ENCODE results near the gene EIF4EBP2. TPM values are rescaled to one million over a fixed set of nuclear protein-coding genes. Genes with fewer than 3 reads are reported as not detected.

EIF4EBP2 gene
- total RNA-seq, 1 donor from 2014 or later = 62.5 TPM

DNA sequence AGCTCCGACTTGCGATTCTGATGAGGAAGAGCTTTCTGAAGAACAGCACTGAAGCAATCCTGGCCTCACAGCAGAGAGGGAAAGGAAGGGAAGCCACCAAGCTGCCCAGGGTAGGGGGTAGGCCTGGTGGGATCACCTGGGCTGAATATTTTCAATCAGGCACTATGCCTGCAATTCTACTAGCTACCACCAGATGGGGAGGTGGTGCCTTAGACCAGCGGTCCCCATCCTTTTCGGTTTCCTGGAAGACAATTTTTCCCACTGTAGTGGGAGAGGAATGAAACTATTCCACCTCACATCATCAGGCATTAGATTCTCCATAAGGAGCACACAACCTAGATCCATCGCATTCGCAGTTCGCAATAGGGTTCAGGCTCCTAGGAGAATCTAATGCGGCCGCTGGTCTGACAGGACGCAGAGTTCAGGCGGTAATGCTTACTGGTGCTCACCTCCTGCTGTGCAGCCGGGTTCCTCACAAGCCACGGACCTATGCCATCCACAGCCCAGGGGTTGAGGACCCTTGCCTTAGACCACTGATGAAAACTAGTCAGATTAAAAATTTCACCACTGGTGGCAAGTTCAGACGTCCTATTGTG is 24.3 kb upstream of the EIF4EBP2 start:
- no peak for DNase-seq

DNA sequence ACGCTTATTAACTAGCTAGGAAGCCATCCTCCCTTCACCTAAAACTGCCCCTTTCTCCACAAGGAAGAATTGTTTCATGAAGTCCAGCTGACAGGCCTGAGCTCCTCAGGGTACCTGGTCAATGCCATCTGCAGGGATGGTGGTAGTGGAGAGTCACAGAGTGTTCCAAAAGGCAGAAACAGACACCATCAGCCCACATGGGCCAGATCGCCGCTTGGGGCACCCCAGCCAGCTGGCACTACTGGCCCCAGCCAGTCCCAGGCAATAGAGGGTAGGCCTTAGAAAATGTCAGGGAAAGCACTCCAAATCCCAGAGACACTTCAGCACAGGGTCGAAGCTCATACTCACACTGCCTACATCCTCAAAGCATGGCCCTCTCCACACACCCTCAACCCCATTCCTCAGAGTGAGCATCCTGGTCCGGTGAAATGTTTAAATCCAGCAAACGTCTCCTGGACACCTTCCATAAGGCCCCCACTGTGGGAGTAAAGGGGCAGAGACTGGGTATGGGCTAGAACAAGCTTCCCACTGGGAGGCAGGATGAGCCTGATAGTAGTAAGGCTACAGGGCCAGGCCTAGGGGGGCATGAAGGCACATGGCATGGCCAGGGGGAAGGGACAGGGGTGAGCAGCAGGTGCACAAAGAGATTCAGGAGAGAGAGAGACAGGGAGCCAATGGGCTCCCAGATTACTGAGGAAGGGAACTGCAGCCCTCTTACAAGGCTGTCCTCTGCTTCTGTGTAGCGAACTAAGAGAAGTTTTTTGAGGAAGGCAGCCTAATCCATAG is 23.4 kb upstream of the EIF4EBP2 start:
- DNase-seq = no peak

DNA sequence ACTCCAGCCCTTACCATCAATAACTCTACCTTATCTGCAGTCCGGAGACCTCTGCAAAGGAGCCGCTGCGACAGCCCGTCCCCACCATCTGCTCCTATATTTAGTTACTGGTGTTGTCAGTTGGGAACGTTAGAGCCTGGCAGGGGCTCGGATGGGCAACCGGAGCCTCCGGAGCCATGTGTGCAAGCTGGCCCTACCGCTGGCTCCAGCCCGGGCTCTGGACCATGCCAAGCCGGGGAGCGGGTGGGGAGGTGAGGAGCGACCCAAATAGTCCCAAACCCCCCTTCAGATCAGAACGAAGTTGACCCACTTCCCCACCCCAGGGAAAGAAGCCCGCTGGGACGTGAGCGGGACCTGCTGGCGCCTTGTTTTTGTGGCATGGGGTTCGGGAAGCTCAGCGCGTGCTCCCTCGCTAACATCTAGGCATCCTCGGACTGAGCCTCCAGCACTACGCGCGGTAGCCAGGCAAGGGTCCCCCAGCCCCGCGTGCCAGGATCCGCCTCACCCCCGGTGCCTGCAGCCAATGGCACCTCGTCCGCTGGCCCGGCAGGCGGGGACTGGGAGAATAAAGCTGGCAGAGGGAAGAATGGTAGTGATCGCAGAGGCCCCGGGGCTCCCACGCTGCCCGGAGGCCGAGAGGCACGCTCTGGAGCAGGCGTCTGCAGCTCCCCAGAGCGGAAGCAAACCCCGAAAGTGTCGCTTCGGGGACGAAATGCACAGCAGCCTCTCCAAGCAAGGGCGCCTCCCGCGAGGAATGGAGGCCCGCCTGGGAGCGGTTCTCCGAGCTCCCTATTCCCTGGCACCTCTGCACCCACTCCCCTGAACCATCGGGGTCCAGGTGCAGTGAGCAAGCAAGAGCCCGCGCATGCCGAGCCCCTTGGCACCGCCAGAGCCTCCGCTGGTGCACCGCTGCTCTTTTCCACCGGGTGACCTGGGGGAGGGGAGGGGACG is 22.2 kb upstream of the EIF4EBP2 start:
- peak; percentile 60 for DNase-seq

DNA sequence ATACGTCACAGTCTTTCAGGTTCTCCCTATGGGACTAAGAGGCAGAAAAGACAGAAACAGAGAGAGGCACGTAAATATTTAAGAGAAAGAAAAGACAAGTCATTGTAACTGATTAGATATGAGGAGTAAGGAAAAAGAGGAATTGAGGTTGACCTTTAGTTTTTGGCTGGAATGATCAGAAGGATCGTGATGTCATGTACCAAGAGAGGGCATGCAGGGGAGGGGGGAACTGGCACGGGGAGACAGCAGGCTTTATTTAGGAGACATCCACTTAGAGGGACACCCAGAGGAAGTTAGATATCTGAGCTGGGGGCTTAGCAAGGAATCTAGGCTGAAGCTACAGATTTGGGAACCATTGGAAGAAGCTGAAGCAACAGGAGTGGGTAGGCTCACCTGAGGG is 12.3 kb upstream of the EIF4EBP2 start:
- DNase-seq = no peak

DNA sequence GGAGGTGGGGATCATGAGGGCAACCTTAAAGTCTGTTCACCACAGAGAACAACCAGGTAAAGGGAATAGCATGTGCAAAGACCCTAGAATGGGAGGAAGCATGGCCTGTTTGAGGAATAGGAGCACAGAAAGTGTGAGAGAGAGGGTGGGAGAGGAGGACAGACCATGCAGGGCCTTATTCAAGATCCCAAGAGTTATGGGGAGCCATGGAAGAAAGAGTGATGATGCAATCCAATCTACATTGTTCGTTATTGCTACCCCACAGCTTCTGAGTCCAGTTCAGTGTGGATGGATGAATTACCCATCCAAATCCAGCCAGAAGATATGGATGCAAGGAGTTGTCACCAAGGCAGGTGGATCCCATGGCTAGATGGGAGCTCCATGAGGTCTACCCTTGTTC is 7.8 kb upstream of the EIF4EBP2 start:
- DNase-seq = no peak

DNA sequence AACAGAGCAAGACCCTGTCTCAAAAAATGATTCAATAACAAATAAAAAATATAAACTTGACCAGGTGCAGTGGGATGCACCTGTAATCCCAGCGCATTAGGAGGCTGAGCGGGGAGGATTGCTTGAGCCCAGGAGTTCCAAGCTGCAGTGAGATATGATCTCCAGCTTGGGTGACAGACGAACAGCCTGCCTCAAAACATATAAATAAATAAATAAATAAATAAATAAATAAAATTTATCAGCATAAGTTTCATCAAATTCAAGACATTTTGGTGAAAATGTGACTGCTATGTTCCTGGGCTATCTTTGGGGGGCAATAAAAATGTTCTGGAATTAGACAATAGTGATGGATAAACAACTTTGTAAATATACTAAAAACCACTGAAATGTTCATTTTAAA is 4.8 kb upstream of the EIF4EBP2 start:
- no peak for DNase-seq

DNA sequence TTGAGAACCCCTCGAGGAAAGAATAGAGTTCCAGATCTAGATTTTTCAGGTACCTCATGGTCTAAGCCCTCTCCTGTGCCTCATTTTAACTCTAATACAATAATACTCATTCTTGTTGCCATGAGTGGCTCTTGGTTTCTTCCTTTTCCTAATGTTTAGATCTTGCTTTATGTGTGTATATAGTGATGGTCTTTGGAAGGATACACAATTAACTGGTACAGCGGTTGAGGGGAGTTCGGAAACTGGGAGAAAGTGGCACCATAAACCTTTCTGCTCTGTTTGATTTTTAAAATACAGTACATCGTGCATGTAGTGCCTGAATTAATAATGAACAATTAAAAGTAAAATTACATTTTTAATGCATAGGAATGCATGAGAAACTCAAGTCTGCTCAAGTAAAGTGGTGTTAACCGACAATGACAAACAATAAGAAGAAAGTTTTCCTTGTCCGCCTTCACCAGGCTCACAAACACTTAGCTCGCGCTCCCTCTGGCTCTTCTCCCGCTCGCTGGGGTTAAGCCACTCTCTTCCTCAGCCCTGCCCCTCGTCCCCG is 386 bp upstream of the EIF4EBP2 start:
- no peak for DNase-seq

DNA sequence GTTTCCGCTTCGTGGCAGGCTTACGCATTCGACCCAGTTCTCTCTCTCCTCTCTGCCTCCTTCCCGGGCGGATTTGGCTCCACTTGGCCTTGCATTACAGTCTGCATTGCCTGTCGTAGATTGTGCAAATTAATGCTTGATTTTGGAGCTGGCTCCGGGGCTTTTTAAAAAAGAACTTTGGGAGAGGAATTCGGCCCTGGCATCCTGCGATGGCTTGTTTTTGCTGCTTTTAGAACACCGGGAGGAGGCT is 767 bp downstream of the EIF4EBP2 start:
- no peak for DNase-seq

DNA sequence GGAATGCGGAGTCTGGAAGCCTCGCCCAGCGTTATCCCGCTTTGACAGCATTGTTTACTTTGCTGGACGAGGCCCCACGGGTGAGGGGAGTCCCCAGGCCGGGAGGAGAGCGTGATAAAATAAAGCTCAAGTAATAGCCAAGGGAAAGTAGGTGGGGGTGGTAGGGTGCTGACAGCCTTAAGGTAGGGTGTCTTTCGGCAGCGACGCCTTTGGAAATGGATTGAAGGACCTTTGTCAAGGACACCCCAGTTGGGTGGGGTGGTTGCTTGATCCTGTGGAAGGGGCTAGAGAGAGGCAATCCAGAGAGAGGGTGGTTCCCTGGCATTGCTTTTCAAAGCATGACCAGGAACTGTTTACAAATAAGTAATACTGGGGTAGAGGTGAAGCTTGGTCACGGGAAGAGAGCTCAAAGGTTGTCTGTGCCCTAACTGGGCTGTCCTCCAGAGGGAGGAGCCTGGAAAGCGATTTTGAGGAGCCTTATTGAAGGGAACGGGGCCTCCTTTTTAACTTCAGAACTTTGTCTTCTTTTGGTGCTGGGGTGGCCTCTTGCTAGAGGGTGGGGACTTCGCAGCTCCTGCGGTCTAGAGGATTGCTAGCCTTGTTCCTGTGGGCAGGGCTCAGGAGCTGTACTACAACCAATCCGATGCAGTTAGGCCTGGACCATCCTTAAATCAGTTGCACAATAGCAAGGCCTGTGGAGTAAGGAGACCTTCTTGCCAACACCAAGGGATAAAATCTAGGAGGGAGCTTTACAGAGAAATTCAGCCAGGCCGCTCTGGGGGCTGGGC is 1.3 kb downstream of the EIF4EBP2 start:
- DNase-seq = peak; percentile 43

DNA sequence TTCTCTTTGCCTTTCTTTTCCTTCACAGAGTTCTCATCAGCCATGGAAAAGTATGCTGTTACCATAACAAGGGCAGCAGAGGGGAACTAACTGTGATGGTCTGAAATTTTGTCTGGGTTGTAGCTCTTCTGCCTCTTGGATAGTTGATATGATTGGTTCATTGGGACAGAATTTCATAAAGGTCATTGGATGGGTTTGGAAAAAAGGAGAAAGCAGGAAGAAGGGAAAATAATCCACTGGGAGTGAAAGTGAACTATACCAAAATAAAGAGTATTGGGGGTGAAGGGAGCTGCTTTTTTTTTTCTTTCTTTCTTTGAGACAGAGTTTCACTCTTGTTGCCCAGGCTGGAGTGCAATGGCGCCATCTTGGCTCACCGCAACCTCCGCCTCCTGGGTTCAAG is 5.8 kb downstream of the EIF4EBP2 start:
- no peak for DNase-seq

DNA sequence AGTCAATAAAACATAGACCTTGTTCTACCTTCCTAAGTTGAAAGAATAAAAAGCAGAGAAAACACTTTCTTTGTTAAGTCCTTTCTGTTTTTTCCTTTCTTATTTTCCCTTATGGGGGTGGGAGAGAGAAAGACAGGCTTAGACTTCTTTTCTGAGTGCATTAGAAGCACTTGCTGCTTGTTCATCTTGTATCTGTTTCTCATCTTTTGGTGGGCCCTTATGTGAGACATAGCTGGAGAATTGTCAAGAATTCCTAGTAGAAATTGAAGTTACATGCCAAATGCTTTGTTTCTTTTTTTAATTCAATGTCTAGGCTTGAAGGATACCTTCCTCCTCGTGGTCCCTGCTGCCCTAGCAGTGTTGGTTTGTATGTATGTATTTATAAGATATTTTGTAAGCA is 6.7 kb downstream of the EIF4EBP2 start:
- DNase-seq = no peak

DNA sequence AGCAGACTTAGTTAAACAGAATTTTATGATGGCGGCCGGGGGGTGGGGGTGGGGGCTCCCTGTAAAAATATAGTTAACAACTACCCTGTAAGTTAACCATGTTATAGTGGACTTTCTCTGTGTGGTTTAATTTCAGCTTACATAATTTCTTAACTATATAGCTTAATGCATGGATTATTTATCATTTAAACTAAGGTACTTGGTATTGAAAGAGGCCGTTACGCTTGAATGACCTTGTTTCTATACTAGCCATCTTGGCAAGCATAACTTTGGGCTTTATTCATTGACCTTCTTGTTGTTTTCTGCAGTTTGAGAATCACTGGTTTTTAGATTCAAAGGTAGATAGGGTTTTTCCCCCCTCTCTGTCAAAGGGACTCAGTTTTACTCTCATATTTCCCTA is 8.4 kb downstream of the EIF4EBP2 start:
- DNase-seq = no peak

DNA sequence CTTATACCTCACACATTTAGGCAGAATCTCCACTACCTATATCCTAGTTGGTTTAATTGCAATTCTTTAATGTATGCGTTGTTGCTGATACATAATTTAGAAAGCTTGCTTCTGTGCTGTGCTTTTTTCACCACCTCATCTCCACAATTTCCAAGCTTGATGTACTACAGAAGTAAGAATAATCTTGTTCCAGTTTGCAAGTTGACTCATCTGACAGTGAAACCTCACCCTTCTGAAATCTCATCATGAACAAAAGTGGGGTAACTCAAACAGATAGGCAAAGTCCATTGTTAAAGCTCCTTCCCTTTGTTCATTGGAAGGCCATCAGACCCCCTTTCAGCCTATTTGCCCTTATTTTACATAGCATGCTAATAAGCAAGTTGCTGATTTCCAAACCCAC is 13.6 kb downstream of the EIF4EBP2 start:
- no peak for DNase-seq

DNA sequence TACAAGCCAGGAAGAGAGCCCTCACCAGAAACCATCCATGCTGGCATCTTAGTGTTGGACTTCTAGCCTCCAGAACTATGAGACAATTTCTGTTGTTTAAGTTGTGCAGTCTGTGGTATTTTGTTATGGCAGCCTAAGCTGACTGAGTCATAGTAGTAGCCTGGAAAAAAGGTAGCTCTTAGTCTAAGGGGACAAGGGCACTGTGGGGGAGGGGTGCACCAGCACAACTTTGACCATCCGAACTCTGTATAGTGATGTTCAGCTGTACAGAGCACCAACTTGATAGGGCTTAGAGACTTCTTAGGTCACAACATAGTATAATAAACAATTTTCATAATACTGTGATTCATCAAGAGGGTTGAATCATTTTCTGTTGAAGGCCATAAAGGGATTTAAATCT is 14.3 kb downstream of the EIF4EBP2 start:
- DNase-seq = no peak

DNA sequence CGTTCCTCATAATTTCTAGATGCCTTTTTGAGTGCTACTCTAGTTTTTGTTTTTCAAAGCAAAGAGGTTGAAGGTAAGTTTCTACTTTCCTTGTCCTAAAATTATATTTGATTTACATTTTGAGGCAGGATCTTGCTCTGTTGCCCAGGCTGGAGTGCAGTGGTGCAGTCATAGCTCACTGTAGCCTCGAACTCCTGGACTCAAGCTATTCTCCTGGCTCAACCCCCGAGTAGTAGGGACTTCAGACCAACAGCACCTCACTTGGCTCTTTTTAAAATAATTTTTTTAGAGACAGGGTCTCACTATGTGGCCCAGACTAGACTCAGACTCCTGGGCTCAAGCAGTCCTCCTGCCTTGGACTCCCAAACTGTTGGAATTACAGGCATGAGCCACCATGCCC is 14.8 kb downstream of the EIF4EBP2 start:
- DNase-seq = no peak

DNA sequence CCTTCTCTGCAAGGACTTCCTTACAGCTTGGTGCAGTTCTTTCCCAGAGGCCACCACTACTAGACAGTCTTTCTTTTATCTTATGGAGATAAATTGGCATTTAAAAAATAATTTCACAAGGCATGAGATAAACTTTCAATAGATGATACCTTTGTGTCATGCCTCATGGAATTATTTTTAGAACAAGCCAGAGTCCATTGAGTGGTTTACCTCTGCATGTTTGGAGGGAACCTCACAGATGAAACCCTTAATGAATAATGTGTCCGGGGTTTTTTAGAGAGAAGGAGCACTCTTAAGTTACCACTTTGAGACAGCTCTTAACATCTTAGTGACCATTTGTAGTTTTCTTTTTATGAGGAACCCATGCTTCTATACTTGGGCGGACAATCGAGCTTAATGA is 20.4 kb downstream of the EIF4EBP2 start:
- no peak for DNase-seq

DNA sequence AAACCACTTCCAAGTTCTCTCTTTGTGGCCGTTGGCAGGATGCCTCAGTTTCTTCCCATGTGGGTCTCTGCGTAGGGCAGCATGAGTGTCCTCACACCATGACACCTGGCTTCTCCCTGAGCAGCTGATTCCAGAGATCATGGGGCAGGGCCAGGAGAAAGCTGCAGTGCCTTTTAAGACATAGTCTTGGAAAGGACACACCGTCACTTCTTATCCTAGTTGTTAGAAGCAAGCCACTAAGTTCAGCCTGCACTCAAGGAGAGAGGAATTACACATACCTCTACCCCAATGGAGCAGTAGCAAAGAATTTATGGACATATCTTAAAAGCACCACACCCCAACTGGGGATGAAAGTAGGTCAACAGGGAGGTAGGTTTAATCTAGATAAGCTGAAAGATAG is 21.2 kb downstream of the EIF4EBP2 start:
- no peak for DNase-seq

DNA sequence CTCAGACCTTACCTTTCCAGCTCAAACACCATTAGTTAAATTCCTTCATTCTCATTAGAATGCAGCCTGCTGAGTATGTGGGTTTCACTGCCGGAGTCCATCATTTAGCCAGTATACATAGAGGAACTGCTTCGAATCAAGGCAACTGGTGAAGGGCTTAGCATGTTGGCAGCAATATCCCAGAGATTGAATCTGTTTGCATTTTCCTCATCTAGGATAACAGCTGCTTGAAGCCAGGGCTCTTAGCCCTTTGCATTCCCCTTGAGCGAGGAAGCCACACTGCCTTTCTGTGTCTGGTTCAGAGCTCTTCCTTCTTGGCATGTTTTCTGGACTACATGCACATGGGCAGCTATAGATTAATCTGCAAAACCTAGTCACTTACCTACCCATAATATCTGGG is 22.9 kb downstream of the EIF4EBP2 start:
- no peak for DNase-seq

DNA sequence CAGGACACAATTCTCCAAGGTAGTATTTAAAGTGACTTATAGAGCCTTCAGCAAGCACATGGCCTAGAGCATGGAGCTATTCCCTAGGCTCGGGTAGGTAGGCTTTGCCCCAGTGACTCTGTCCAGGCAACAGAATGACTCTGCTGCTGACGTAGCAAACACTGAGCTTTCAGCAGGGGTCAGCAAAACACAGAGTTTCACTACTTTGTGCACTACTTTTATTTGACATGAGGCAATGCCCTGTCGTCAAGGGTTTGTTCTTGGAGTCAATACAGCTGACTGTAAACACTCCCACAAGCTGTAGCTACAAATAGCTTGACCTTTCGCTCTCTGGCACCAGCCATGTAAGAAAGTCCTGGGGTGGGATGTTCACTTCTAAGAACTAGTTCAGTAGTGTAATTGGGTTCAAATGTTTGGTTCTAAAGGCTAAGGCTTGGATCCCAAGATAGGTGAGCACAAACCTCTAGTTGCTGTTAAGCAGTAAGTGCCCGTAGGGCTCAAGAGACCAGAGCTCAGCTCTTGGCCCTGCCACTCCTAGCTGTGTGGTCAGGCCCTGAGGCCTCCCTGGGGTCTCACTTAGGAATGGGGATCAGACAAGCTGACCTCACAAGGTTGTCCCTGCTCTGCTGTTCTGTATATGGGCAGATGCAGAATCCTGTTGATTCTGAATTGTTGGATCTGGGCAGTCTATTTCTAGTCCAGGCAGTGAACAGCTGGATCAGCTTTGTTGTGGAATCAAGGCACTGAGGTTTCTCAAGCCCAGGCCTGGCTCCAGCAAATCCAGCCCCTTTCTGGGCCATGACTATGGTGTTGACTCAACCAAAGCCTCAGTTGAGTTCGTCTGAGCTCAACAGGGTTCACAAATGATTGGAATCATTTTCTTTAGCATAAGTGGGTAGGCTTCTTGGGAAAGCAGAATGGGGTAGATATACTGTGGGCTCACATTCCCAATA is 26.8 kb downstream of the EIF4EBP2 start:
- no peak for DNase-seq

DNA sequence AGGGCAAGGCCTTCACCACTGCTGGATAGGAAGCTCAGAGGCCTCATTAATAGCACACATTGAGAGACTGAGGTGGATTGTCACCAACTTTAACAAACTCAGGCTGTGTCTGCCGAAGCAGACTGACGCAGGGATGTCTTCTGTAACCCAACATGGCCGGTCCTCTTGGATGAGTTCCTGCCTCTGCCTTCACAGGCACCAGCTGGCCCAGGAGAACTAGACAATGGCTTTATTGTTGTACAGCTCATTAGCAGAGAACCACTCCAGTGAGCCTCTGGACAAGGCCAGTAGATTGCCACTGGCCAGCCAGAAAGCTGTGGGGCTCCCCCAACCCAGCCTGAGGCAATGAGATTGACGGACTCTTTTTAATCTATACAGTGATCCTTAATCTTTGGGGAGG is 28.2 kb downstream of the EIF4EBP2 start:
- DNase-seq = peak; percentile 61
